Measurements from ENCODE around the gene CHRM2. TPM values are rescaled to one million over a fixed set of nuclear protein-coding genes. Genes with fewer than 3 reads are reported as not detected.

Gene CHRM2
- total and polyA plus RNA-seq, 2 of the 8 experiments (the other 6 are each of a cell fraction or from before 2014, with no cell fraction given) = 0.17 to 0.32 TPM

- Histone ChIP-seq H3K4ac (replicated peaks; ENCODE audit: insufficient read length, low read depth, low read length) (no peak overlapping the region), H2BK15ac (ENCODE audit: low read length) (no peak overlapping the region), H3K23me2 (ENCODE audit: low read depth, low read length) (no peaks in the 10 kb centered on the region), H3K9me3 (ENCODE audit: insufficient read depth in 2 of 2, low read depth in 1 of 2, low read length in 1 of 2) (no peaks in the 10 kb centered on the region), H3K4me3 (ENCODE audit: extremely low read depth in 1 of 4, insufficient read depth in 2 of 4, low read depth in 3 of 4, low read length in 4 of 4) (no peak overlapping the region), H2BK12ac (ENCODE audit: low read depth, low read length) (no peak overlapping the region), H3K4me1 (replicated peaks in 1 of 4; ENCODE audit: control insufficient read depth in 3 of 4, insufficient read depth in 4 of 4, low read length in 3 of 4) (no peaks in the 10 kb centered on the region; a peak in 2 of 7 replicates), H3K9ac (replicated peaks in 1 of 4; ENCODE audit: extremely low read depth in 1 of 4, low read depth in 3 of 4, low read length in 3 of 4) (no peak overlapping the region), H3K27me3 (replicated peaks in 1 of 4; ENCODE audit: control insufficient read depth in 3 of 4, extremely low read depth in 1 of 4, insufficient read depth in 3 of 4, low read length in 3 of 4) (no peaks in the 10 kb centered on the region), H2BK5ac (ENCODE audit: low read depth, low read length) (no peak overlapping the region), H4K20me1 (replicated peaks in 1 of 2; ENCODE audit: control insufficient read depth in 1 of 2, insufficient read depth in 2 of 2, low read length in 2 of 2) (no peaks in the 10 kb centered on the region), H2BK120ac (replicated peaks; ENCODE audit: low read depth, low read length) (no peak overlapping the region), H2AK5ac (ENCODE audit: low read depth, low read length) (no peak overlapping the region), H3K4me2 (ENCODE audit: insufficient read depth in 1 of 2, low read depth in 2 of 2, low read length in 2 of 2) (no peak overlapping the region), H3K23ac (ENCODE audit: insufficient read length) (no peak overlapping the region), H3K79me2 (ENCODE audit: control insufficient read depth in 1 of 2, insufficient read depth in 2 of 2, low read length in 2 of 2) (no peaks in the 10 kb centered on the region), H3K27ac (ENCODE audit: low read depth, low read length) (no peak overlapping the region), H3K56ac (replicated peaks; ENCODE audit: insufficient read length, low read depth, low read length) (no peak overlapping the region), H2AFZ (ENCODE audit: low read length) (no peak overlapping the region), H3K36me3 (ENCODE audit: control insufficient read depth in 2 of 4, insufficient read depth in 4 of 4, low read length in 3 of 4) (no peaks in the 10 kb centered on the region), H3K14ac (ENCODE audit: insufficient read length) (no peak overlapping the region), H3K79me1 (ENCODE audit: low read depth, low read length) (no peaks in the 10 kb centered on the region), H2BK20ac (ENCODE audit: low read length) (no peak overlapping the region), H4K5ac (ENCODE audit: insufficient read length, low read depth, low read length) (no peak overlapping the region), H3K18ac (ENCODE audit: extremely low read depth, low read length) (no peak overlapping the region), H4K8ac (ENCODE audit: extremely low read depth, insufficient read depth, low read length) (no peak overlapping the region), H4K91ac (replicated peaks; ENCODE audit: insufficient read length, low read length) (no peak overlapping the region)
- 91% methylated on average over 1 of the region's 1 CpG; no CpG with 5 or more reads in 1 of the 2 experiments for WGBS, 2 experiments (ENCODE audit: extremely low coverage in 1 of 2, insufficient coverage in 1 of 2, insufficient read length in 1 of 2, insufficient replicate concordance in 2 of 2, low coverage in 1 of 2, low lambda C conversion rate in 2 of 2, missing lambda C conversion rate in 1 of 2)
- ChIA-PET CTCF (ENCODE audit: partially characterized antibody) (no interaction called here), POLR2A (ENCODE audit: partially characterized antibody) (no interaction called here)
- DNase-seq (ENCODE audit: low read depth in 1 of 2, low spot score in 2 of 2) (no peak), FAIRE-seq (no peak)
- TF ChIP-seq ATF2 (IDR thresholded peaks at IDR 0.05; ENCODE audit: low read length) = no peak
- no peak for TF ChIP-seq HDAC6 (IDR thresholded peaks at IDR 0.05; ENCODE audit: low read depth, low read length)
- TF ChIP-seq SP2 (IDR thresholded peaks at IDR 0.05; ENCODE audit: low read length) = no peak
- TF ChIP-seq ASH2L (IDR thresholded peaks at IDR 0.05; ENCODE audit: low read length) = no peak
- no peak for TF ChIP-seq CTBP2 (IDR thresholded peaks at IDR 0.05; ENCODE audit: borderline replicate concordance, insufficient read depth, insufficient read length, low read length)
- no peak for TF ChIP-seq EP300 (IDR thresholded peaks at IDR 0.05; ENCODE audit: borderline replicate concordance in 1 of 2, low read depth in 2 of 2, low read length in 2 of 2)
- TF ChIP-seq CTCF (IDR thresholded peaks at IDR 0.05; ENCODE audit: control extremely low read depth in 1 of 3, insufficient read depth in 1 of 3, low read depth in 1 of 3, low read length in 3 of 3) = no peak
- TF ChIP-seq RBBP5 (IDR thresholded peaks at IDR 0.05; ENCODE audit: borderline replicate concordance, low read depth, low read length) = no peak
- no peak for TF ChIP-seq JUN (IDR thresholded peaks at IDR 0.05; ENCODE audit: low read depth, low read length)
- TF ChIP-seq MAX (IDR thresholded peaks at IDR 0.05) = no peak
Measured at GRCh38 chr7:136887317-136887716, 18.9 kb downstream of the CHRM2 start.

Measured in H1 (cell line).